OCI-LY7 (cell line): Measurements from ENCODE around the gene ABLIM1. TPM values are rescaled to one million over a fixed set of nuclear protein-coding genes. Genes with fewer than 3 reads are reported as not detected.

ENCODE experiments used
- BruUV-seq: library from RNA; stranded (reverse); fragments of 400-500 nt; replicated peaks from 2 replicates; lab custom pipeline; 2021; lab: Mats Ljungman, UMichigan
- CTCF ChIA-PET: fragments of 300-600 bp; sonication (Branson Sonifier 250); formaldehyde crosslinking; loops from one replicate; lab custom pipeline; 2022; ENCODE audit warnings: antibody characterized with exemption; ENCODE audit not compliant: unreplicated experiment; lab: Charles Lee
- POLR2A ChIA-PET: fragments of 300-600 bp; sonication (Branson Sonifier 250); formaldehyde crosslinking; loops from one replicate; lab custom pipeline; 2022; ENCODE audit warnings: antibody characterized with exemption; lab: Charles Lee
- DNase-seq: peaks from one replicate; pipeline ENCODE4 v3.0.0-alpha.2; 2015; ENCODE audit warnings: low spot score
- H2AFZ ChIP-seq: fragments of 200-600 bp; sonication (generic), shearing (Covaris generic); 2 replicates; pipeline ENCODE4 v1.6.1; 2014; ENCODE audit warnings: mild to moderate bottlenecking, antibody characterized with exemption, low read length, moderate library complexity
- H3K27ac ChIP-seq: fragments of 200-600 bp; sonication (generic); 2 replicates; pipeline ENCODE4 v1.5.1; 2014; ENCODE audit warnings: mixed run types, low read depth, mild to moderate bottlenecking, moderate library complexity, low read length, inconsistent platforms; ENCODE audit not compliant: poor library complexity, severe bottlenecking
- H3K36me3 ChIP-seq: fragments of 200-600 bp; sonication (generic); 2 replicates; pipeline ENCODE4 v1.6.1; 2014; ENCODE audit warnings: mild to moderate bottlenecking, antibody characterized with exemption, low read length, moderate library complexity, mixed read lengths; ENCODE audit not compliant: insufficient read depth
- H3K4me1 ChIP-seq: fragments of 200-600 bp; sonication (generic); 2 replicates; pipeline ENCODE4 v1.5.1; 2014; ENCODE audit warnings: mild to moderate bottlenecking, low read length; ENCODE audit not compliant: insufficient read depth, poor library complexity, severe bottlenecking
- H3K4me2 ChIP-seq: fragments of 200-600 bp; sonication (generic); 2 replicates; pipeline ENCODE4 v1.6.1; 2014; ENCODE audit warnings: mild to moderate bottlenecking, low read length
- H3K4me3 ChIP-seq: fragments of 200-600 bp; sonication (generic); 2 replicates; pipeline ENCODE4 v1.5.1; 2014; ENCODE audit warnings: mild to moderate bottlenecking, low read depth, low read length; ENCODE audit not compliant: poor library complexity, severe bottlenecking
- H3K79me2 ChIP-seq: fragments of 200-600 bp; sonication (generic); 2 replicates; pipeline ENCODE4 v1.6.1; 2016; ENCODE audit warnings: low read depth, mild to moderate bottlenecking, low read length, moderate library complexity, mixed read lengths; ENCODE audit not compliant: insufficient read depth
- H3K9me2 ChIP-seq: fragments of 200-600 bp; sonication (generic); 2 replicates; pipeline ENCODE4 v1.6.1; 2016; ENCODE audit warnings: mild to moderate bottlenecking, low read length, mixed read lengths; ENCODE audit not compliant: insufficient read depth
- H3K9me3 ChIP-seq: fragments of 200-600 bp; sonication (generic); 2 replicates; pipeline ENCODE4 v1.6.1; 2014; ENCODE audit warnings: mild to moderate bottlenecking, mixed run types, low read length, mixed read lengths
- H4K20me1 ChIP-seq: fragments of 200-600 bp; sonication (generic); 2 replicates; pipeline ENCODE4 v1.6.1; 2014; ENCODE audit warnings: mild to moderate bottlenecking, antibody characterized with exemption, low read length, moderate library complexity, mixed read lengths; ENCODE audit not compliant: insufficient read depth
- EZH2phosphoT487 ChIP-seq: fragments of 200-600 bp; sonication (generic); IDR thresholded peaks from 2 replicates; pipeline ENCODE4 v1.6.1; 2018; ENCODE audit warnings: low read depth, borderline replicate concordance, mild to moderate bottlenecking, mixed run types, antibody characterized with exemption, low read length, moderate library complexity, mixed read lengths
- intact Hi-C: fragments of 100-400 bp; cut with micrococcal nuclease; formaldehyde crosslinking; loops from one replicate; pipeline ENCODE4 v1.10.0; 2022; ENCODE audit not compliant: unreplicated experiment
- total RNA-seq, 2 experiments: library from RNA; depleted of rRNA in 1 of 2; stranded (reverse); fragments of >200 nt in 1 of 2; shearing (Covaris generic) in 1 of 2; gene quantifications; 2 replicates each; pipeline ENCODE4 v1.2.3, GENCODE V29; 2014 to 2022
- TF ChIP-seq, protein P1 (sequence below): fragments of 200-600 bp; sonication (generic); conservative IDR thresholded peaks from 2 replicates; pipeline ENCODE4 v1.5.1; 2014; ENCODE audit warnings: mild to moderate bottlenecking, antibody characterized with exemption, low read length, moderate library complexity, mixed read lengths

Gene ABLIM1
- total RNA-seq, 2 experiments from 2014 or later, result 94.2 to 268 TPM

DNA sequence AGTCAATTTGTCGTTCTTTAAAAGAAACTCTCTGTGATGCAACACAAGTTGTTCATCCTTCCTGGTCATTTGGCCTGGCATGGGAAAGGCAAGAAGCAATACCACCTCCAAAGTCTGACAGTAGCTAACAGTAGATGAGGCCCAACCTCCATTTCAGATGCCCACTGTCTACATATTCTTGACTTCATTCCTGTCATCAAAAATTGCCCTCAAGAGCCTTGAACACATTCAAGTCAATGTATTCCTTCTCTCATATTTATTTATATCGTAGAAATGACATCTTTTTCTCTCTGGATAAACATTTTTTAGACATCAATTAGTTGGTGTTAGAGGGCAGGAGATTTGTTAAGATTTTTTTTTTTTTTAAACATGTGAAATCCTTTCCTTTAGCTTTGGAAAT is 33.7 kb downstream of the ABLIM1 start:
- H3K4me1 ChIP-seq, result no peaks in the 10 kb centered on the region

DNA sequence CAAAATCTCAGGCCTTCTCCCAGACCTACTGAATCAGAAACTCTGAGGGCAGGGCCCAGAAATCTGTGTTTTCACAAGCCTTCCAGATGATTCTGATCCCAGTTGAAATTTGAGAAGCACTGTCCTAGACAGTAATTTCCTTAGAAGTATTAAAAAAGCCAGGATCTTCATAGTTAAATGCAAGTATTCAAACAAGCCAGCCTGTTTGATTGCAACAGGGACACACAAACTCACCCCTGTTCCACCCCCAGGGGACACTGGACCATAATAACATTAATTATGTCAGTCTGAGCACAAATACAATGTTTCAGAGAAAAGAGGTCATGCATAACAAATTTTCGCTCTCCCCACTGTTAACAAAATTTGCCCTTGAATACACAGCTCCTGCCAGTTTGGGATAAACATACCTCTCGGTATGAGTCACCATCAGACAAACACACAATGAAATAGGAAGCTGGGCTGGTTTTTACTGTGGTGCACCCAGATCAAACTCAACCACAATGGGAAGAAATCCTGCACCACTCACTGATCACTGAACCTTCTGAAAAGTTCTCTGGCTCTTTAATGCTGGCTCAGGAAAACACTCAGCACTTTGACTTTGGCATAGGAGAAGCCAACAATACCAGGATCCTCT is 34.3 kb downstream of the ABLIM1 start:
- no peak overlapping the region for H3K27ac ChIP-seq
- no peaks in the 10 kb centered on the region for H3K79me2 ChIP-seq
- DNase-seq, result no peak
- H3K9me3 ChIP-seq, result no peaks in the 10 kb centered on the region
- no TSS peak for BruUV-seq
- H3K9me2 ChIP-seq, result no peaks in the 10 kb centered on the region
- no peaks in the 10 kb centered on the region for H4K20me1 ChIP-seq
- no peaks in the 10 kb centered on the region for H3K4me1 ChIP-seq
- no peak overlapping the region for H3K4me2 ChIP-seq
- TF ChIP-seq, protein P1, sequence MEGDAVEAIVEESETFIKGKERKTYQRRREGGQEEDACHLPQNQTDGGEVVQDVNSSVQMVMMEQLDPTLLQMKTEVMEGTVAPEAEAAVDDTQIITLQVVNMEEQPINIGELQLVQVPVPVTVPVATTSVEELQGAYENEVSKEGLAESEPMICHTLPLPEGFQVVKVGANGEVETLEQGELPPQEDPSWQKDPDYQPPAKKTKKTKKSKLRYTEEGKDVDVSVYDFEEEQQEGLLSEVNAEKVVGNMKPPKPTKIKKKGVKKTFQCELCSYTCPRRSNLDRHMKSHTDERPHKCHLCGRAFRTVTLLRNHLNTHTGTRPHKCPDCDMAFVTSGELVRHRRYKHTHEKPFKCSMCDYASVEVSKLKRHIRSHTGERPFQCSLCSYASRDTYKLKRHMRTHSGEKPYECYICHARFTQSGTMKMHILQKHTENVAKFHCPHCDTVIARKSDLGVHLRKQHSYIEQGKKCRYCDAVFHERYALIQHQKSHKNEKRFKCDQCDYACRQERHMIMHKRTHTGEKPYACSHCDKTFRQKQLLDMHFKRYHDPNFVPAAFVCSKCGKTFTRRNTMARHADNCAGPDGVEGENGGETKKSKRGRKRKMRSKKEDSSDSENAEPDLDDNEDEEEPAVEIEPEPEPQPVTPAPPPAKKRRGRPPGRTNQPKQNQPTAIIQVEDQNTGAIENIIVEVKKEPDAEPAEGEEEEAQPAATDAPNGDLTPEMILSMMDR, result no peak
- TF ChIP-seq EZH2phosphoT487, result no peak
- H3K4me3 ChIP-seq, result no peak overlapping the region
- no peak overlapping the region for H2AFZ ChIP-seq
- intact Hi-C loops, result no loop called here
- CTCF ChIA-PET, result no interaction called here
- H3K36me3 ChIP-seq, result no peaks in the 10 kb centered on the region
- POLR2A ChIA-PET, result no interaction called here

More for the DNA sequence above, 33.7 kb downstream of the ABLIM1 start:
- Histone ChIP-seq H3K36me3 (no peaks in the 10 kb centered on the region), H4K20me1 (no peaks in the 10 kb centered on the region), H3K4me2 (no peak overlapping the region), H3K79me2 (no peaks in the 10 kb centered on the region), H2AFZ (no peak overlapping the region), H3K4me3 (no peak overlapping the region), H3K9me3 (no peaks in the 10 kb centered on the region), H3K27ac (no peak overlapping the region), H3K9me2 (no peaks in the 10 kb centered on the region)
- intact Hi-C loops, result no loop called here
- ChIA-PET POLR2A (interaction anchor here (0.5 kb wide), 1 partner anchor 50 kb away, joined by 3 read pairs; no protein-coding TSS in a partner anchor), CTCF (no interaction called here)
- BruUV-seq, result no TSS peak
- no peak for TF ChIP-seq EZH2phosphoT487
- DNase-seq, result no peak

DNA sequence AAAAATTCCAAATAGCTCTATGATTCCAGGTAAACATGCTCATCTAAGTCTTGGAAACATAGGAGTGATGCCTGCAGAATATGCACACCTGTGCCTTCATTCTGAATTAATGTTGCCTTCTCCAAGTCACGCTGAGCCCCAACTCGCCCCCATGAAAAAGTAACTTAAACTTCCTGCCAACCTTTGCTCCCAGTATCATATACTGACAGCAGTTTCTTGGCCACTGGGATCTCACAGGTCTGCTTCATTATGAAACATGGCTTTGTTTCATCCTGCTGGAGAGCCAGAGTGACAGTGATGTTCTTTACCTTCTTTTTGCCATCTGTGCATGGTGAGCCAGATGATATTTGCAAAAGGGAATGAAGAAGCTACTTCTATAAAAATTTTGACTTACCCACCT is 34.9 kb downstream of the ABLIM1 start:
- Histone ChIP-seq H3K4me2 (no peak overlapping the region), H3K4me1 (no peaks in the 10 kb centered on the region), H3K36me3 (no peaks in the 10 kb centered on the region), H3K9me3 (no peaks in the 10 kb centered on the region), H2AFZ (no peak overlapping the region), H3K4me3 (no peak overlapping the region), H3K79me2 (no peaks in the 10 kb centered on the region), H4K20me1 (no peaks in the 10 kb centered on the region), H3K27ac (no peak overlapping the region), H3K9me2 (no peaks in the 10 kb centered on the region)
- ChIA-PET POLR2A (no interaction called here), CTCF (no interaction called here)
- DNase-seq, result no peak
- TF ChIP-seq EZH2phosphoT487, result no peak
- intact Hi-C loops, result no loop called here
- BruUV-seq, result no TSS peak

DNA sequence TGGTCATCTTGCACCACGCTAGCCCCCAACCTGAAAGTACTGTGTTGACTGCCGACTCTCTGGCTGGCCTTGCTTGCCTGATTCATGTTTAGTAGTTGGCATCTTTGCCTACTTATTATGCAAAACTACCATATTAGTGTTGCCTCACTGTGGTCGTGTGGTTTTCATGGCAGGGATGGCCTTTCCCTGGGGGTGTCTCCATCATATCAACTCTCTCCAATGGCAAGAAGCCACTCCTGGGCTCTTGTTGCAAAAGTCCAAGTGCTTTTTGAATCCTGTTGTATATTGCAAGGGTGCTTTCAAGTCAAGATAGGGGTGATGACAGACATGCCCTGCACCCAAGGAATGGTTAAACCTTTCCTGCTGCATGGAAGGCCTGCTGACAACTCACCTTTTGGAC is 39.4 kb downstream of the ABLIM1 start:
- TF ChIP-seq EZH2phosphoT487, result no peak
- TF ChIP-seq, protein P1, result no peak
- H3K36me3 ChIP-seq, result no peaks in the 10 kb centered on the region
- no TSS peak for BruUV-seq
- no peaks in the 10 kb centered on the region for H3K79me2 ChIP-seq
- H3K4me2 ChIP-seq, result no peak overlapping the region
- H3K9me3 ChIP-seq, result no peaks in the 10 kb centered on the region
- ChIA-PET POLR2A (no interaction called here), CTCF (no interaction called here)
- H4K20me1 ChIP-seq, result no peaks in the 10 kb centered on the region
- intact Hi-C loops, result no loop called here
- no peak overlapping the region for H2AFZ ChIP-seq
- no peak overlapping the region for H3K27ac ChIP-seq
- H3K4me1 ChIP-seq, result no peaks in the 10 kb centered on the region
- no peaks in the 10 kb centered on the region for H3K9me2 ChIP-seq
- H3K4me3 ChIP-seq, result no peak overlapping the region
- DNase-seq, result no peak
